ENCODE results near the gene CA10. TPM values are rescaled to one million over a fixed set of nuclear protein-coding genes. Genes with fewer than 3 reads are reported as not detected.

CA10 gene
- total RNA-seq, 1 experiment from 2014 or later: not detected

DNA sequence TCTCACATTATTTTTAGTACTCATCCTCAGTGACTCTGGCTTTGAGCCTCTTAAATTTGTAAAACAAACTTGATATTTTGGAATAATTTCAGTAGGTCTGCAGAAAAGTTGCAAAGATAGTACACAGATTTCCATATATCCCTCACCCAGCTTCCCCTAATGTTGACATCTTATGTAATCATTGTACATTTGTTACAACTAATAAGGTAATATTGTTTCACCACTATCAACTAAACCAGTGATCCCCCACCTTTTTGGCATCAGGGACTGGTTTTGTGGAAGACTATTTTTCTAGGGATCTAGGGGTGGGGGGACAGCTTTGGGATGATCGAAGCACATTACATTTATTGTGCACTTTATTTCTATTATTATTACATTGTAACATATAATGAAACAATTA, 391.2 kb downstream of the CA10 start:
- no peak for DNase-seq (ENCODE audit: low read depth)

DNA sequence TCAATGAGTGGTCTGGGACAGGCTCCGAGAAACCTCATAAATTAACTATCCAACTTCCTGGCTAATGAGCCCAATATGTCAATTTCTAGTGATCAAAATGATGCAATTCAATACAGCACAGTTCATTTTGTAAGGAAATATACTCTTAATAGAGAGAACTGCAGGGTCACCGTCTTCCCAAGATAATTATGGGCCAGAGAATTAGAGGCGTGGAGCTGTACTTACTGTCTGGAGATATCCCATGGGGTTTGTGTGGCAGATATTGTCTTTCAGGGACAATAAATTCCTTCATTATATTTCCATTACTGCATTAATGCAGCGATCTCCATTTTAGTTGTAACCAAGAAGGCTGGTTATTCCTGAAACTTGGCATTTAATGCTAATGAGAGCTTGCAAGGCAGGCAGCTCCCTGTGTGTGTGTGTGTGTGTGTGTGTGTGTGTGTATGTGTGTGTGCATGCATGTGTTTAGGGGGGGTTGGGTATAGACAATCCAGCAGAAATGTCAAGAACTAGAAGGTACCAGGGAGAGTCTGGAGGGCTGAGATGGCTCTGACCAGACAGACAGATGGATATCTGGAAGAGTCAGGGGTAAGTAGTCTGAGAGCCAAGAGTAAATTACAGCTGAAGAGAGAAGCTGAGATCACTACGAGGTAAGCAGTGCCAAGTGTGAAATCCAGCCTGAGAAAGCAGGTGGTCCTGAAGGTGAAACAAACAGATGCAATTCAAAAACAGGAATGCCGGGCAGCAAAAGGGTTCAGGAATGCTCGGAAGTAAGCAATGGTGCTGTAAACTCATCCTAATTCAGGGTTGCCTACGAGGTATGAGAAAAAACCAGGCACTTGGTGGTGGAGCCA, 393.0 kb downstream of the CA10 start:
- no peak for DNase-seq (ENCODE audit: low read depth)

- DNase-seq (ENCODE audit: low read depth): peak; percentile 4
Measured at GRCh38 chr17:51764387-51764971, 394.0 kb downstream of the CA10 start.

DNA sequence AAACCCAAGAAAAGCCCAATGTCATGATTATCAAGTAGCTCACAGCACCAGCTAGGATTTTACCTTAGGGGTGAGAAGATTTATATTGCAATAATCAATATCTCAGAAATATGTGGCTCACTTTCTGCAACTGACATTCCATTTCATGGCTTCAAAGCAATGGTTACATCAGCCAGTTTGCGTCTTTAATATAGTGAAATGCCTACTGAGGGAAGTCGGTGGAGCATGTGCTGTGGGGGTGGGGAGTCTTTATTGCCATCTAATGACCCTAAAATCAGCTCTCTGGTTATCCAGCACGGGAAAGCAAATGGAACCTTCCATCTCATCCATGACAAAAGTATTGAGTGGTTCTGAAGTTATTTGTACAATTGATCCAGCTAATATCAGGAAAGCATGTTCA, 395.5 kb downstream of the CA10 start:
- DNase-seq (ENCODE audit: low read depth): no peak

GRCh38 chr17:51761105-51761504, 397.4 kb downstream of the CA10 start:
- no peak for DNase-seq (ENCODE audit: low read depth)

- DNase-seq (ENCODE audit: low read depth): no peak
Measured at GRCh38 chr17:51759260-51759659, 399.3 kb downstream of the CA10 start.

GRCh38 chr17:51751072-51751471, 407.4 kb downstream of the CA10 start:
- no peak for DNase-seq (ENCODE audit: low read depth)

DNA sequence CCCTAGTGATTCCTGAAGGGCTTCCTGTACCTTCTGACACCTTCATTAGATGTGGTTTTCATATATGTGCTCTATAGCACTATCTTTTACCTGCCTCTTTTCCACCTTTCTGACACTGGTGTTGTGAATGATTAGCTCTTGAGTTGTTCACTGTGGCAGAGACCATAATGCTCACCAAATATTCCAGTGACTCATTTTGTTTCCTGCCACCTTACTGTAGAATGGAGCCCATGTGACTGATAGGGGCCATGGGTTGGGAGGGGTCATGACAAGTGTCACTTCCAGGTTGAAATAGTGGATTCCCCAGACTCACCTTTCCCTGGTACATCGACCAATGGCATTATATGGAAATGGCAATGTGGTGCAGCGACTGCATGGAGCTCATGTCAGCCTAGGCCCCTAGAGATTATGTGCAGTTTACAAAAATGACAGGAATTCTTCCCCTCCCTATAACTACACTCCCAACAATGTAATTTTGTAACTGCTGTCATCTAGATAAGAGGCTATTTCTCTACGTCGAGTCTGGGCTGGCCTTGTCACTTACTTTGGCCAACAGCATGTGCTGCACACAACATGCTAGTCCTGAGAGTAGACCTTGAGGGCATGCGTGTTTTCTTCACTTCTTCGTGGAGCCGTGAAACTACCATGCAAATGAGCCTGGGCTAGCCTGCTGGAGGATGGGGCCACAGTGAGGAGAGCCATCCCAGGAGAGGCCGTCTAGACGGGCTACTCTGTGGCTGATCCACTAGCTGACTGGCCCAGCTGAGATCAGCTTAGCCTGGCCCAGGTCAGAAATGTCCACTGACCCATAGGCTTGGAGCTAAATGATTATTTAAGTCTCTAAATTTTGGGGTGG, 409.5 kb downstream of the CA10 start:
- DNase-seq (ENCODE audit: low read depth): no peak

- no peak for DNase-seq (ENCODE audit: low read depth)
Measured at GRCh38 chr17:51746421-51746820, 412.1 kb downstream of the CA10 start.

DNA sequence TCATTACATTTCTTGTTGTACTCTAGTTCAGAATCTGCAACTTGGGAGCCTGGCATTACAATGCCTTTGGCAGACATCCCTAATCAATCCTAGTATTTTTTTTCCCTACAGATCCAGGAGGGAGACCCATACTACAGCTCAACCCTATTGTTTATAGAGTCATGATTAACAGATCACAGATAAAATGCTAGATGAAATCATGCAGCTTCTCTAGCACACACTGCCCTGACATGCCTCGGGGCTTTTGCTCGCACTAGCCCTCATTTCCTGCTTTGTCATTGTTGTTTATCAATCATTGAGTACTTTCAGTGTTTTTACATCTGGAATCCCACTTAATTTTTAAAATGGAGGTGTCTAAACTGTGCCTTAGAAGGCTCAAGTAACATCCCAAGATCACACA, 412.5 kb downstream of the CA10 start:
- DNase-seq (ENCODE audit: low read depth): no peak

- DNase-seq (ENCODE audit: low read depth): no peak
Measured at GRCh38 chr17:51743477-51743876, 415.0 kb downstream of the CA10 start.

GRCh38 chr17:51742571-51742970, 415.9 kb downstream of the CA10 start:
- no peak for DNase-seq (ENCODE audit: low read depth)

DNA sequence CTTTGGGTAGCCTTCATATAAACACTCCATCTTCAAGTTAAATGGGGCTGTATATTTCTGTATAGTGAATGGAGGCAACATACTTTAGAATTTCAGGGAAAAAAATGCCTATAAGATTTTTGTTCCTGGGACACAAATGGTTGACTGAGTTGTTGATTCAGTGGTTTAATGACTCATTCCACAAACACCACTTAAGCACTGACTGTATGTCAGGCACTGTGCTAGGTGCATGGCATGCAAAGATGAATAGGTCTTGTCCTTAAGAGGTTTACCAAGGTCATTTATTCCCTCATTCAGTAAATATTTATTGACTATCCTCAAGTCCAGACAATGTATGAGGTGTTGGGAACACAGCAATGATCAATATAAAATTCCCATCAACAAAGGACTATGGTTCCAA, 417.1 kb downstream of the CA10 start:
- no peak for DNase-seq (ENCODE audit: low read depth)

- no peak for DNase-seq (ENCODE audit: low read depth)
Measured at GRCh38 chr17:51740531-51740930, 418.0 kb downstream of the CA10 start.

DNA sequence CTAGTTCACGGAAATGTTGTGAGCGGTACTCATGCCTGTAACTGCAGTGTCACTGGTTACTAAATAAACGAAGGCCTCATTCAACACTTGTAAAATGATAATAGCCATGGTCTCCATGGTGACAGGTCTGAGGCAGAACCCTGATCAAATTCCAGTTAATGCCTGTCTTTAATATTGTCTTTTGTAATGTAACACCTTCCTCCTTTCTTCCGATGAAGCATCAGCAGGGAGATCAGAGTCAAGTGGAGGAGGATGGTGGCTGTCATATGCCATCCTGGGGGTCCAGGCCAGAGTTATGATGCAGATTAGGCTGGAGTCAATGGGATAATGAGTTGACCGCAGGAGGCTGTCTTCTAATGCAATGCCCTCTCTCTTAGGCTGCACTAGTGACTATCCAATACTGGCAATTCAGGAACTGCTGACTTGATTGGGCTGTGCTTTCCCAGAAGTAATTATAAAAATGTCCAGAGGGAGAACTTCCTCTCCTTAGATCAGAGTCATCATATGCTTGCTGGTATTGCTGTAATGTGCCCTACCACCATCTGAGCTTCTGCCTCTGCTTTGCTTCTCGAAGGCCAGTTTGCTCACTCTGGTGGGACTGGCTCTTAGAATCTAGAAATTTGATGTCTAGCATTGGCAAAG, 419.1 kb downstream of the CA10 start:
- no peak for DNase-seq (ENCODE audit: low read depth)

DNA sequence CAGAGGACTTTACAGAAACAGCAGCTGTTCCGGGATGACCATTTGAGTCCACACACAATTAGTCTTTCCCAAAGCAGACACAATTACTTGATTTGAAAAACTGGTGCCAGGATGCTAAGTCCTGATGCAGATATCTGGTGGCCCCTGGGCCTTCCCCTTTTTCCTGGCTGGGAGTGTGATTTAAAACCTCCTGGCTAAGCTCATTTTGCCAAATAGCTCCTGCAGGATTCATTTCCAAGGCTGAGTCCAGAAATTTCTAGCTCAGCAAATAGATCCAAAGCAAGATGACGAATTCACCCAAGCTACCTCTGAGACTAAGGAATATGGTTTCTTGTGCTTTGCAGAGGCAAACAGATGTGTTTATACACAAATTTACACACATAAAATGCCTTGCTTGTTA, 422.2 kb downstream of the CA10 start:
- DNase-seq (ENCODE audit: low read depth): no peak

GRCh38 chr17:51734976-51735375, 423.5 kb downstream of the CA10 start:
- no peak for DNase-seq (ENCODE audit: low read depth)

DNA sequence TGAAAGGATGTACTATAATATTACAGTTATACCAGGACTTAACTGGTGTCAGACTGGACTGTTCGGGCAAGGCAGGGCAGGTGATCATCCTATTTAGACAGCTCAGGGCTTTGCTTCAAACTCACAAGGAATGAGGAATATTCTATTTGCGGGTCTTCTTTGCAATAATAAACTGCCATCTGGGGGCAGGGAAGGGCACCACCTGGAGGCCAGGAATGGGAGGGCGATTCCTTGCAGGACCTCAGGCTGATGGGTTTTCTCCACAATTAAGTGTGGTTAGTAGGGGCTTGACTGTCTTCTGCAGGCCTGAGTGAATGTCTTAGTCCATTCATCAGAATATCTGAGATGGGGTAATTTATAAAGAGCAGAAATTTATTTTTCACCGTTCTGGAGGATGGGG, 424.1 kb downstream of the CA10 start:
- no peak for DNase-seq (ENCODE audit: low read depth)

GRCh38 chr17:51733166-51733565, 425.3 kb downstream of the CA10 start:
- no peak for DNase-seq (ENCODE audit: low read depth)

DNA sequence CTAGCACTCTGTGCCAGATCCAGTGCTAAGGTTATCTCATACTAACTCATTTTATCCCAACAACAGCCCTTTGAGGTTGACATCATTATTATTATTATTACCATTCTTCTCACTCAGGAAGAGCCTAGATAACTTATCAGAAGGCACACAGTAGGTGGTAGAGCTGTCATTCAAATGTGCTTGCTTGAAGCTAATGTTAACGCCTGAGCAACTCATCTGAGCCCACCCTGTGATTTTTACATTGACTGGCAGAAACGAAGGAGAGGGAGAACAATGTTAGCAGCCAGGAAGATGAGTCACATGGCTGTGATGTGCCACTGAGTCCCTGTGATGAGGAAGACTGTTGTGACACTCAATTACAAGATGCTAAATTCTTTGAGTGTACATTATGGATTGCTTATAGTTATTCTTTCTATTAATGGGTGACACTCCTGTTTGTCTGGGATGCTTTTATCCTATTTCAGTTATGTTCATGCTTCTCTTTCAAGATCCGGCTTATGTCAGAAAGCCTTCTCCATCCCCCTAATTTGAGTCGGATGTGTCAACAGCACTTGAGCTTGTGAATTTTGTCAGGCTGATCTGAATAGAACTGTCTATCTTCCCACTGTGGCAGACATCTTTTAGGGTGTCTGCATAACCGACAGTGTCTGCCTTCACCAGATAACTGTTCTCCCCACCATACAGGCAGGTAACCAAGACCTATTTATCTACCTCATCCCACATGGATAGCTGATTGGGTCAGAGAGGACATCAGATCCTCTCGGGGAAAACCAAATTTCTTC, 426.4 kb downstream of the CA10 start:
- no peak for DNase-seq (ENCODE audit: low read depth)

DNA sequence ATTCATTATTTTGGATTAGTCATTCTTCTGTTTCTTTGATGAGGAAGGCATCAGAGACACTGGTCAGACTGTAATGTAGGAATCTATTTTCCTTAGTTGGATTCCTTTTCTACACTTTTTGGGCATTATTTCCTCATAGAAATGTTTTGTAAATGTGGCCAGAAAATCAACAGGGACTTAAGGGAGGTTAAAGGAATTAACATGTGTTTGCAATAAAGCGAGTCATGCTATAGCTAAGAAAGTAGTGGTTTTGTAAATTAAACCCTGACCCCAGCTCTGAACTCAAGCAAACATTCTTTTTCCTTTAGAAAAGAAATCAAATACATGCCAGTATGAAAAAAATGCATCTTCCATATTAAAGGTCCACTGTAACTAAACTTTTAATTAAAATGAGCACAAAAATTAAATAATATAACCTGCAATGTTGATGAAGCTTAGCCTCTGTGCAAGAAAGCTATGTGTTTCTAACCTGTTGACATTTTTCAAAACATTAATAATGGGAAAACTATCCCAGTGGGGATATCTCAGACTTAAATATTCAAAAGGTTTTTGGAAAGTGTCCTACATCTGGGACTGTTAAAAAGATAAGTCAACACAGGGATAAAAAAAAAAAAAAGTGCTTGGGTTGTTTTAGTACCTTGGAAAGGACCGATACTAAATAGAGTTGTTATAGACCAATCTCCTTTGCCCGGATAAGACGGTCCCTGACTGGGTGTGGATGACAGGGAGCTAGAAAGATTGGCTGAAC, 428.0 kb downstream of the CA10 start:
- DNase-seq (ENCODE audit: low read depth): no peak

Measured in Daoy (cell line).